Measurements from ENCODE around the gene SHISAL1. TPM values are rescaled to one million over a fixed set of nuclear protein-coding genes. Genes with fewer than 3 reads are reported as not detected.
"Not testable (repeated sequence)": the region's sequence is repeated elsewhere in the genome, so short reads cannot be mapped to it uniquely, and the experiment has no call there.

The SHISAL1 gene
- total RNA-seq, 1 experiment from 2014 or later: 2.9 TPM

- Histone ChIP-seq H3K27me3 (ENCODE audit: control insufficient read depth, insufficient read depth, low read length) (no peaks in the 10 kb centered on the region), H3K4me3 (ENCODE audit: insufficient read depth, low read depth, low read length) (no peak overlapping the region)
- no peak for DNase-seq
Measured at GRCh38 chr22:44307509-44308169, 5.1 kb downstream of the SHISAL1 start.

GRCh38 chr22:44305888-44306287, 6.9 kb downstream of the SHISAL1 start:
- H3K4me3 ChIP-seq (ENCODE audit: insufficient read depth, low read depth, low read length): no peak overlapping the region
- no peaks in the 10 kb centered on the region for H3K36me3 ChIP-seq (replicated peaks; ENCODE audit: control insufficient read depth, insufficient read depth, low read length)
- DNase-seq: no peak
- no peaks in the 10 kb centered on the region for H3K27me3 ChIP-seq (ENCODE audit: control insufficient read depth, insufficient read depth, low read length)

More at GRCh38 chr22:44307509-44308169, 5.1 kb downstream of the SHISAL1 start:
- H3K36me3 ChIP-seq (replicated peaks; ENCODE audit: control insufficient read depth, insufficient read depth, low read length): no peaks in the 10 kb centered on the region

GRCh38 chr22:44305455-44305854, 7.3 kb downstream of the SHISAL1 start:
- Histone ChIP-seq H3K36me3 (replicated peaks; ENCODE audit: control insufficient read depth, insufficient read depth, low read length) (no peaks in the 10 kb centered on the region), H3K27me3 (ENCODE audit: control insufficient read depth, insufficient read depth, low read length) (no peaks in the 10 kb centered on the region), H3K4me3 (ENCODE audit: insufficient read depth, low read depth, low read length) (no peak overlapping the region)
- no peak for DNase-seq

- no peaks in the 10 kb centered on the region for H3K36me3 ChIP-seq (replicated peaks; ENCODE audit: control insufficient read depth, insufficient read depth, low read length)
Measured at GRCh38 chr22:44304911-44305310, 7.8 kb downstream of the SHISAL1 start.

GRCh38 chr22:44304354-44304753, 8.4 kb downstream of the SHISAL1 start:
- DNase-seq: peak; percentile 64
- Histone ChIP-seq H3K27me3 (ENCODE audit: control insufficient read depth, insufficient read depth, low read length) (no peaks in the 10 kb centered on the region), H3K36me3 (replicated peaks; ENCODE audit: control insufficient read depth, insufficient read depth, low read length) (no peaks in the 10 kb centered on the region), H3K4me3 (ENCODE audit: insufficient read depth, low read depth, low read length) (no peak overlapping the region)

More at GRCh38 chr22:44304911-44305310, 7.8 kb downstream of the SHISAL1 start:
- no peaks in the 10 kb centered on the region for H3K27me3 ChIP-seq (ENCODE audit: control insufficient read depth, insufficient read depth, low read length)
- DNase-seq: no peak
- no peak overlapping the region for H3K4me3 ChIP-seq (ENCODE audit: insufficient read depth, low read depth, low read length)

- H3K36me3 ChIP-seq (replicated peaks; ENCODE audit: control insufficient read depth, insufficient read depth, low read length); H3K4me3 ChIP-seq (ENCODE audit: insufficient read depth, low read depth, low read length); H3K27me3 ChIP-seq (ENCODE audit: control insufficient read depth, insufficient read depth, low read length); DNase-seq: not testable (repeated sequence)
Measured at GRCh38 chr22:44302363-44302762, 10.4 kb downstream of the SHISAL1 start.

GRCh38 chr22:44301039-44301438, 11.7 kb downstream of the SHISAL1 start:
- Histone ChIP-seq H3K36me3 (replicated peaks; ENCODE audit: control insufficient read depth, insufficient read depth, low read length) (no peaks in the 10 kb centered on the region), H3K4me3 (ENCODE audit: insufficient read depth, low read depth, low read length) (no peak overlapping the region), H3K27me3 (ENCODE audit: control insufficient read depth, insufficient read depth, low read length) (no peaks in the 10 kb centered on the region)
- DNase-seq: no peak

- DNase-seq: no peak
- no peaks in the 10 kb centered on the region for H3K36me3 ChIP-seq (replicated peaks; ENCODE audit: control insufficient read depth, insufficient read depth, low read length)
- H3K4me3 ChIP-seq (ENCODE audit: insufficient read depth, low read depth, low read length): no peak overlapping the region
- H3K27me3 ChIP-seq (ENCODE audit: control insufficient read depth, insufficient read depth, low read length): no peaks in the 10 kb centered on the region
Measured at GRCh38 chr22:44299124-44299523, 13.6 kb downstream of the SHISAL1 start.

GRCh38 chr22:44298406-44299091, 14.2 kb downstream of the SHISAL1 start:
- no peaks in the 10 kb centered on the region for H3K27me3 ChIP-seq (ENCODE audit: control insufficient read depth, insufficient read depth, low read length)
- H3K4me3 ChIP-seq (ENCODE audit: insufficient read depth, low read depth, low read length): no peak overlapping the region
- peak; percentile 77 for DNase-seq
- no peaks in the 10 kb centered on the region for H3K36me3 ChIP-seq (replicated peaks; ENCODE audit: control insufficient read depth, insufficient read depth, low read length)

GRCh38 chr22:44297470-44298061, 15.2 kb downstream of the SHISAL1 start:
- Histone ChIP-seq H3K36me3 (replicated peaks; ENCODE audit: control insufficient read depth, insufficient read depth, low read length) (no peaks in the 10 kb centered on the region), H3K4me3 (ENCODE audit: insufficient read depth, low read depth, low read length) (no peak overlapping the region), H3K27me3 (ENCODE audit: control insufficient read depth, insufficient read depth, low read length) (no peaks in the 10 kb centered on the region)
- no peak for DNase-seq

- DNase-seq: no peak
- no peaks in the 10 kb centered on the region for H3K27me3 ChIP-seq (ENCODE audit: control insufficient read depth, insufficient read depth, low read length)
Measured at GRCh38 chr22:44295406-44295805, 17.3 kb downstream of the SHISAL1 start.

GRCh38 chr22:44293876-44294275, 18.9 kb downstream of the SHISAL1 start:
- H3K27me3 ChIP-seq (ENCODE audit: control insufficient read depth, insufficient read depth, low read length): no peaks in the 10 kb centered on the region
- no peak for DNase-seq
- no peak overlapping the region for H3K4me3 ChIP-seq (ENCODE audit: insufficient read depth, low read depth, low read length)
- H3K36me3 ChIP-seq (replicated peaks; ENCODE audit: control insufficient read depth, insufficient read depth, low read length): no peaks in the 10 kb centered on the region

More at GRCh38 chr22:44295406-44295805, 17.3 kb downstream of the SHISAL1 start:
- no peaks in the 10 kb centered on the region for H3K36me3 ChIP-seq (replicated peaks; ENCODE audit: control insufficient read depth, insufficient read depth, low read length)
- H3K4me3 ChIP-seq (ENCODE audit: insufficient read depth, low read depth, low read length): no peak overlapping the region

GRCh38 chr22:44293034-44293433, 19.7 kb downstream of the SHISAL1 start:
- no peak for DNase-seq
- Histone ChIP-seq H3K4me3 (ENCODE audit: insufficient read depth, low read depth, low read length) (no peak overlapping the region), H3K36me3 (replicated peaks; ENCODE audit: control insufficient read depth, insufficient read depth, low read length) (no peaks in the 10 kb centered on the region), H3K27me3 (ENCODE audit: control insufficient read depth, insufficient read depth, low read length) (no peaks in the 10 kb centered on the region)

GRCh38 chr22:44292521-44292920, 20.2 kb downstream of the SHISAL1 start:
- H3K27me3 ChIP-seq (ENCODE audit: control insufficient read depth, insufficient read depth, low read length): no peaks in the 10 kb centered on the region
- H3K4me3 ChIP-seq (ENCODE audit: insufficient read depth, low read depth, low read length): no peak overlapping the region
- DNase-seq: no peak

More at GRCh38 chr22:44292521-44292920, 20.2 kb downstream of the SHISAL1 start:
- no peaks in the 10 kb centered on the region for H3K36me3 ChIP-seq (replicated peaks; ENCODE audit: control insufficient read depth, insufficient read depth, low read length)

Data from H7 (cell line).